ENCODE results near the gene IL1RAPL1.

Gene IL1RAPL1

DNA sequence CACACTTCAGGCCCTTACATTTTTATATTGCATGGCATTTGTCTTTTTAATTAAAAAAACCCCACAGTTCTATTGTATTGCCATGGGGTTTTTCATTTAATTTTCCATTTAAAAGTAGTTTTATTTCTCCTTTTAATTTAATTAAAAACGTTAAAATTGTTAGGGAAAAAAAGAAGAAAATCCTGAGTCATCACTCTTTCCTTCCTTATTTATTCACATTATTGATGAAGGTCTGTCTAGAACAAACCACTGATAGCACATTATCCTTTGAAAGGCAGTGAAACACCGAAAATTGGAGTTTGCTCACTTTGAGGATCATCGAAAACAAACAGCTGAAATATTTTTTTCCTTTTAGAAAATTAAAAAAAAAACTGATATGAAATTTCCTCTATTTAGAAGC is 868.5 kb downstream of the IL1RAPL1 start:
- no peak for DNase-seq

DNA sequence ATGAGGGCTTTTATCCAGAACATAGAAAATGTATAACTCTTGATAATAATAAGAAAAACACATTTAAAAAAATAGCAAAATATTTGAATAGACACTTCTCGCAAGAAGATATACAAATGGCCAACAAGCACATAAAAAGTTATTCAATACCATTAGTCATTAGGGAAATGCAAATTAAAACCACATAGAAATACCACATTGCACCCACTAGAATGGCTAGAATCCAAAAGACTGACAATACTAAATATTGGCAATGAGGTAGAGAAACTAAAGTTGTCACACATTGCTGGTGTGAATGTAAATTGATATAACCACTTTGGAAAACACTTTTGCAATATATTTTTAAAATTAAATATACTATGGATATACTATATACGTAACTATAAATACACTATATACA is 873.8 kb downstream of the IL1RAPL1 start:
- no peak for DNase-seq

DNA sequence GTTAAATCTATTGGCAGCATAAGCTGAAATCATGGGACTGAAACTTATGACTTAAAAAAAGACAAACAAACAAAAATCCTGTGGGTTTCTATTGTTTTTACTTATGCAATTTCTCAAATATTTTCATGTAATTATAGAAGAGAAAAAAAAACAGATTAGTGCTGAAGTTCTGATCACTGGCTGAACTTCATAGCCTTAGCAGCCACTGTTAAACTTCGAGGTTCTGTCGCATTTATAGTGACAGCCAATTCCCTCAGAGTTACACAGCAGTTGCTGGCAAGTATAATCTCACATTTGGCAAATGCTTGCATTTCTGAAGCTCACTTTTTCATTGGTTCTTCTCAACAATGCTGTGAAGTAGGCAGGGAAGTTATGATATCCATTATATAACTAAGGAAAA is 879.2 kb downstream of the IL1RAPL1 start:
- no peak for DNase-seq

DNA sequence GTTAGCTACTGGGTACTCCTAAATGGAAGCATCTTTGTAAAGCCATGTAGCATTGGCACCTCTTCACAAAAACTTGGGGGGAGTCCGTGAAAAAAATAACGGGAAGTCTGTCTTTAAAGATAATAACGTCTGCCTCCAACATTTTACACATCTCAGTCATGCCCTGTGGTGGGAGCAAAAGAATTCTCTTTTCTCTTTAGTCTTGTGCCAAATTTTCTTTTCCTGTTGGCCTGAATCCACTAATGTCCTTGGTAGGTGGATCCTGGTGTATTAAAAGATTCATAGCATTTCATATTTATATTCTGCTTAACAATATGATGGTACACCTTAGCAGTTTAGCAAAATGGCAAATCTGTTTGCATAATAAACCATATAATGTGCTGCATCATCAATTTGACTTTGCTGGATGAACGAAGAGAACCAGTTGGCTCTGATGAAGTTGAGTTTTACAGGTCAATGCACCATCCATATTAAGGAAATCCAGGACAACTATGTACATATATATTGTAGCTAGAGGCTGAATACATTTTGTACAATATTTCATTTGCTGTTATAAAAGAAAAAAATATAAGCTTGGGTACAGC is 881.8 kb downstream of the IL1RAPL1 start:
- no peak for DNase-seq

DNA sequence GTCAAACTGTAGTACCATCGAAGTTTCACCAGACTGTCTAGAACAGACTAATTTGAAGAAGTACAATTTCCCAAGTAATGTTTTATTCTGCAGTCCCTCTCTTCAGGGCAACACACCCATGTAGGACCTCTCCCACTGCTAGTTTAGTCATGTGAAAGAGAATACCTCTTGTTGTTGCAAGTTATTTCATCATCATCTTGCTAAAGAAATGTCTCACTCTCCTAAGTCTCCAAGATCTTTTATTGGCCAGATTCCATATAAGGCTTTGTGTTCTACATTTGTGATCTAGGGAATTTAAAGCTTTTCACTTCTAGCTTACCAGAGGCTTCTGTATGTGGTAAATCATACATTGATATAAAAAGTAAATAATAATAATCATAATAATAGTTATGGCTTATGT is 882.8 kb downstream of the IL1RAPL1 start:
- no peak for DNase-seq

DNA sequence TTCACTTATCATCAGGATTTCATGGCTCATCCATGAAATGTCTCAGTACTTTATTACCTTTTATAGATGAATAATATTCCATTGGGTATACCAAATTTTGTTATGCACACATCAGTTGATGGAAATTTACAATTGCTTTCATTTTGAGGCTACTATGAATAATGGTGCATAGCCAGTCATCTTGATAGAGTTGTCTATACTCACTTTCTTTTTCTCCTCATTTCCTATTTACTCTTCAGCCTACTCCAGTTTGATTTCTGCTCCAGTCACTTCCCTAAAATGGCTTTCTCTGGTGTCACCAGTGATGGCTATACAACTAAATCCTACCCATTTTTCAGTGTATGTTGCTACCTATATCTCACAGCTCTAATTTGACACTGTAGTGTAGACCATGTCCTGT is 884.6 kb downstream of the IL1RAPL1 start:
- DNase-seq, result no peak

DNA sequence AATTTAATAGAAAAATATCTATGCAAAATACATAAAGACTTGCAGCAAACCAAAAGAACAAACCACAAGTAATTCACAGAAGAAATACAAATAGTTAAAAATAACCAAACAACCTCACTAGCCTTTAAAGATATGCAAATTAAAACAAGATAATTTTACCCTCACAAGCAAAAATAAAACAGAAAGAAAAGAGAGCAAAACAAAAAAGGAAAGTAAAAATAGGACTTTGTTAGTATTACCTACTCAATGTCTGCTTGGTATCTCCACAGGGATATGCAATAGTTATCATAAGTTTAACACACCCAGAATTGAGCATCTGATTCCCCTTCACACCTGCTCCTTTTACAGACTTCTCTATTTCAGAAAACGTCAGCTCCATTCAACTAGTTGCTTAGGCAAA is 890.6 kb downstream of the IL1RAPL1 start:
- no peak for DNase-seq

DNA sequence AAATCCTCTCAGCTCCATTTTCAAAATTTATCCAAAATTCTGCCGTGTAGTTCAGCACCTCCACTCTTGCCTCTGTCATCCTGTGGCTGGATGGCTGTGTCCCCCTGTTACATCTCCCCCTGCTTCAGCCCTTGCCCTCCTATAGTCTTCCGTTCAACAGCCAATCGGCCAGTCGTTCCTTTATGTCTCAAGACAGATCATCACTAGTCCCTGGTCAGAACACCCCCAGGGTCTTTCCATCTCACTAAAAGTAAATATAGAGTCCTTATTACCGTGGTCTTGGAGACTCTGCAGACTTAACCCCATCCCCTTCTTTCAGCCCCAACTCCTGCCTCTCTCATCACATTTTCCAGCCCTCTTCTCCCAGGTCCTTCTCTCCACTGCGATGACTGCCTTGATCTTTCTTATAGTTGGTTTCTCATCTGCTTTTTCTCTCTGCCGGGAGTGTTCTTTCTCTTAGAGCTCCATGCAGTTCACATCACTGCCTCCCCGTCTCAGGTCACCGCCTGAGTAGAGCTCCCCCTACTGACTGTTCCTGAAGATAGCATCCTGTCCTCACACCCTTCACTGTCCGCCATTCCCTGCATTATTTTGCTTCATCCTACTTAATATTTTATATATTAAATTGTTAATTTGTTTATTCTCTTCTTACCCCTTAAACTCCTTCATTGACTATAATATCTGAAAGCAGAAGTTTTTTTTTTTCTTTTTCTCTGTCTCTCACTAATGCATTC is 891.3 kb downstream of the IL1RAPL1 start:
- no peak for DNase-seq

DNA sequence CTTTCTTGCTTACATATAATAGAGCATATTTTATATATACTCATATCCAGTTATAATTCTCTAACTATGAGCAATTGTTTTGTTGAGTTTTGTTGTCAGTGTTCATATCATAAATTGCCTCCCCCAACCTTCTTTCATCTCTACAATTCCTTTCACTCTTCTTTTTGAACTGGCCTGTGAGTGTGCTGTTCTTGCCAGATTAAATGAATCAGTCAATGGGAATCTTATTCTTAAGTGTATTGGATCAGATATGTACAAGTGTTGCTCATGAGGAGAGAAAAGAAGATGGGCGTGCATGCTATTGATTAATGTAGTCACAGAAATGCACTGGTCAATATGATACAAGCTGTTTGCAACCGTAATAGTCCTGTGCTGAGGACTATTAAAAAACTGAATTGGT is 900.0 kb downstream of the IL1RAPL1 start:
- DNase-seq, result no peak

DNA sequence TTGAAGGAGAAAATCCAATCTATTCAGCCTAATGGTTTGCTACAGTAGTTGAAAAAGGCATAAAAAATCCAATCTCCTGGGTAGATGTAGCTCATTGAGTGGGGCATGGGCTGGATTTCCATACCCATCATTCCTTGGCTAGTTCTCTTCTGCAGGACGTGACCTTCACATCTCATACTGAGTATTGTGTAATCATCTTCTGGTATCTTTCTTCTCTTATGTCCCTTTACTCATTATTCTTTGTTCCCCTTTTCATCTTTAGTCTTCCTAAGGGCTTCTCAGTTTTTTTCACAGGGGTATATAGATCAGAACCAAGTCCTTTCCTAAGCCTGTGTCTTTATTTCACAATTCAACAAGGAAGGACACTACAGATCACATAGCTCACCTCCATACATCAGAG is 900.5 kb downstream of the IL1RAPL1 start:
- DNase-seq, result no peak

DNA sequence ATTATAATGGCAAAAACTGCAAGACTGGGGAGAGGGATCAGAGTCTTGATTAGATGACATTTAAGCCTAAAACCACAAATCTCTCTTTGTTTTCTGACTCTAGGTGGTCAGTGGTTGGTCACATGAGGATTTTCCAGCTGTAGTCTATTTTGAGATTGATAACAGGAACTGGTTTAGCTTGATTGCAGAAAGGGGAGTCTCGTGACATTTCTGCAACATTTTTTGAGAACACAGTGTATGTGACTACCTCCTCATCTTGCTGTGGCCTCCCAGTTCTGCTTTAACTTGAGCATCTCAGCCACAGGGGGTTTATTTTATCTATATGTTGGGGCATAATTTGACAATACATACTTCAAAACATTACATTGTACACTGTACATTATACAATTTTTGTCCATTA is 901.7 kb downstream of the IL1RAPL1 start:
- DNase-seq, result no peak

DNA sequence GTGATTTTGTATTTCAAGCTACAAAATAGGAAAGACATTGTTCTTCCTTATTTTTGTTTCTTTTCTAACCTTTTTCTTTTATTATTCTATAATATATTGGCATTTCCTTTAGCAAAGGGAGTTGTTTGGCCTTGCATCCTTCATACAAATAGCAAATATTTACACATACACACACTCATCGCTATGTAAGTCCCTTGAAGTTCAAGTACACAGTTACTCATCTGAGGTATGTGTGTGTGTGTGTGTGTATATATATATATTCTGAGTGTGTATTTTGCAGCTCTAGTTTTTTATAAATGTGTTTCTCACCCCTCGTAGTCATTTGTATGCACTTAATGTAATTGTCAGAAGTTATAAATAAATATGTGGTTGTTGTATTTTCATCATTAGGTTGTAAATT is 903.4 kb downstream of the IL1RAPL1 start:
- DNase-seq, result no peak

DNA sequence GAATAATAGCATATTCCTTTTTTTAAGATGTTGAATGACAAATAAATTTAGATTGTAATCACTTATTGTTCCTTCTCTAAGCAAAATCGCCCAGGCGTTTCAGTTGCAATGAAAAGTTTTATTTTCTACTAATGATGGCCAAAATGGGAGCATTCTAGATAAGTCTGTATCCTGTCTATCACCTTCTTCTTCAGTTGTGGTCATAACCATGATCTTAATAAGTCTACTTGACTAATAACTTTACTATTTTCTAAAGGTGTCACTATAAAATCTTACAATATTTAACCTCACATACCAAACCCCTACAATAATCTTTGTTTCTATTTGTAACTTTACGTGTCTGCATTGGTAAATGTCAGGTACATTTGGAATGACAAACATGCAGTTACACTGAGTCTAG is 904.4 kb downstream of the IL1RAPL1 start:
- no peak for DNase-seq

DNA sequence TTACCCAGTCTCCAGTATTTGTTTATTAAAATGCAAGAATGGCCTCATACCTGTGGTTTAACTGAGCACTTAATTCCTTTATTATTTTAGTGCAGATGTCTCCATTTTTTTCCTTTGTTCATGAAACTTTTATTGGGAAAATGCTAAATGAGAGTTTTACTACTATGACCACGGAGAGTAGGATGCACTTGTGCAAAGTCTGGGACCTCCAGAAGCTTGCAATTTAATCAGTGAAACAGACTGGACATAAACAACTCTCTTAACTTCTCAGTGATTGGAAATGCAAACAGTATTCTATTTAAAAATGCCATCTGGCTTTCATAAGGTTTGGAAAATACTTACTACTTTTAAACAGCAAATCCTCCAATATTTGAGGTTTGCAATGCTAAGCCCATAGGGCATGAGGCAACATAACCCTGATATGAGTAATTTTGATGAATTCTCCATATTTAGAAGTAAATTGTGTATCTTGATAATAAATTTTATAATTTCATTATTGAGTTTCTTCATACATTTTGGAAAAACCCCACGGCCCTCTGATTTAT is 909.5 kb downstream of the IL1RAPL1 start:
- DNase-seq, result no peak

DNA sequence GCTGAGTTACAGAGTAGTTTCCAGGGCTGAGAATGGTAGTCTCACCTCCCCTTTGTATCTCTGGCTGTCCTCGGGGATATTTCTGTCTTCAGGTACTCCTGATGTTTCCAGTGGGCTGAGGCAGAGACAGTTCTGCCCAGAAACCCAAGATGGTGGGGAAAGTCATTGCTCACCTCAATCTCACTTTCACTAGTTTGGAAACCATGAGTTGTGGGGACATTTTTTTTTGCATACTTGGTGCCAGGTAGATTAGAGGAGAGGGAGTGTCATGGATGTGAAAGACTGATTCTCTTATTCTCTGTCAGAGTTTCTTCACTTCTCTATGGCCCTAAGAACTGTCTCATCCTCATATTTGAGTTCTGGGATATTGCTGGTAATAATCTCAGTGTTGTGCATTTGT is 919.5 kb downstream of the IL1RAPL1 start:
- DNase-seq, result no peak

DNA sequence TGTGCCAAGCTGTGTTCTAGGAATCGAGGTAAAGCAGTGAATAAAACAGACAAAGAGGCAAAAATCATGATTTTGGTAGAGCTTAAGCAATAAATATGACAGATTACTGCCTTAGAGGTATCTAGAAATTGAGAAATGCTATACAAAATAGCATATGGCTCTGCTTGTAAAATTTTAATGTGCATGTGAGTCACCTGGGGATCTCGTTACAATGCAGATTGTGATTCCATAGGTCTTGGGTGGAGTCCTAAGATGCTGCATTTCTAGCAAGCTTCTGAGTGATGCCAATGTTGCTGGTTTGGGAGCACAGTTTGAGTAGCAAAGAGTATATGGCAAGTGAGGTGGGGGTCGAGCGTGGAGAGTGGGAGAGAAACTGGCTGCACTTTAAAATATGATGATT is 930.9 kb downstream of the IL1RAPL1 start:
- DNase-seq, result no peak

DNA sequence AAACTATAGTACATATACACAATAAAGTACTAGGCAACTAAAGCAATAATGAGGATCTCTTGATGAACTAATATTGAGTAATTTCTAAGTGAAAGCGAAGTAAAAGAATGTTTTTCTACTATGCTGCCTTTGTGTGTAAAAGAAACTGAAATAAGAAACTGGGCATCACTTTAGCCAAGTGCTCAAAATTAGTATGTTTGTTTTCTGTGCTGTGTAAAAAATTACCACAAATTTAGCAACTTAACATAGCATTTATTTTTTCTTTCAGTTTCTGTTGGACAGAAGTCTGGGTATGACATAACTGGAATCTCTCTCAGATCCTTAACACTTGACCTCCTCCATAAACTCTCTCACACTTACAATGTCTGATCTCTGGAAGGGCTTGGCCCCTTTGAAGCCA is 941.0 kb downstream of the IL1RAPL1 start:
- DNase-seq, result no peak

DNA sequence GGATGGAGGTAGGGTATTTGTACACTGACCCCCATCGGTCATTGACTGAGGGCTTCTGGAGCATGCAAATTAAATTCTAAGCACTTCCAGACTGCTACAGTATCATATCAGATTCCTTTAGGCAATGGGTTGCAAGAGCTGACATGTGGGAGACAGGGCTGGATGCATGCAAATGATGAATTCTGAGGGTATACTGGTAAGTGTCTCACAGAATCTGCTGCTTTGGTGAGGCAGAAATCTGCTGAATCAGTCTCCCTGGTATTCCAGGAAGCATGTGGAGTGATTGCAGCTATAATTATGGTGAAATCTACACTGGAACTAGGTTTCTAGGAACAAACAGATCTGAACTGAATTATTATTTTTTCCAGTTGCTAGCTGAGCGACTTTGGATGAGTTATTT is 943.3 kb downstream of the IL1RAPL1 start:
- DNase-seq, result no peak

DNA sequence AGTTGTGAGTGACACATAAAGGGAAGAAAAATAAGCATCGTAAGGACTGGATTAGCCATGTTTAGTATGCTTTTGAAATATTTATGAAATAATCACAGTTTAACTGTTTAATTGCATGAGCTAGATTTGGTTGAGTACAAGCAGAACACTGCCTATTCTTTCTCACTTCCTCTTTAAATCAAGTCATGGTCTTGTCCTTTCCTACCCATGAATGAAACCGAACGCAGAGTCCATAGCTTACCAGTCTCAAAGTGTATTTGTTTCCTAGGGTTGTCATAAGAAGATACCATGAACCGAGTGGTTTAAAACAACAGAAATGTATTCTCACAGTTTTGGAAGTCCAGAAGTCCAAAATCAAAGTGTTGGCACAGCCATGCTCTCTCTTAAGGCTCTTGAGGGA is 944.1 kb downstream of the IL1RAPL1 start:
- no peak for DNase-seq

DNA sequence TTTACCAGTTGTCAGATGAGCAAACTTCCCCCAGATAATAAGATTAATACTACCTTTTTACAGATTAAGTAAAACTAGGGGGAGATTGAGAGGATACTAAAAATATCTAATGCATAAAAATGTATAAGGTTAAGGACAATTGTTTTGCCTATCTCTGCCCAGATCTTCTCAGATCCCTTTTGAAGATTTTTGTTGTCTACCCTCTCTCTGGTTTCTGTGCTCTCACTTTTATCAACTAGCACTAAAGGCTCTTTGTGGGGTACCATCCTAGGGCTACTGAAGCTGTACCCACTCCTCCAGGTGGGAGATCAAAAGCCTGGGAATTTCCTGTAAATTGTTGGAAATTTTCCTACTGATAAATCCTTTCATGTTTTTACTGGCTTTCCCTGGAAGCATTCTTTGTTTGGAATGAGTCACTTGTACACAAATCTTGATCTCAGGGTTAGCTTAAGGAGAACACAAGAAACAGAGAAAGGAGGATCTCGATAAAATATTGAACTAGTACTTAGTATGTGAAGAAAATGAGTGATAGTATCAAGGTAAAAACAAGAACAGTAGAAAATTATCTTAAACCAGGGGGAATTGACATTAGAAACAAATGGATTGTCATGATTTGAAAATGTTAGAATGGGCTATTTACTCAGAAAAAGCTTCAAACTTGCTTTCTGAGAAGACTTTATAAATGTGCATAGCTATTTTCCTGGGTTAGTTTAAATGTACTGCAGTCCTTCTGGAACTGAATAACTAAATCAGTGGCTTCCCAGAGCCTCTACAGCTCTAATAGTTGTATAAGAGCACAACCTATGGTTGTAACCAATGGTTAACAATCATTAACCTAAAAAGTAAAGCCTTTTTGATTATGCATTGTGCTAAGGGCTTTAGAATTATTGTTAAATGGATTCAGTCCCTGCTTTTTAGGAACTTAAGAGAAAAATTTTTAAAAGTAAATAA is 948.2 kb downstream of the IL1RAPL1 start:
- no peak for DNase-seq

DNA sequence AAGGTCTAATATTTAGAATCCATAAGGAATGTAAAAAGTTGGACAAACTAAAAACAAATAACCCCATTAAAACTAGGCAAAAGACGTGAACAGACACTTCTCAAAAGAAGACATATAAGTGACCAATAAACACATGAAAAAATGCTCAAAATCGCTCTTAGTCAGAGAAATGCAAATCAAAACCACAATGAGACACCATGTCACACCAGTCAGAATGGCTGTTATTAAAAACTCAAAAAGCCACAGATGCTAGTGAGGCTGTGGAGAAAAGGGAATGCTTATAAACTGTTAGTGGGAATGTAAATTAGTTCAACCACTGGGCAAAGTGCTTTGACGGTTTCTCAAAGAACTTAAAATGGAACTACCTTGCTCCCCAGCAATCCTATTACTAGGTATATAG is 953.8 kb downstream of the IL1RAPL1 start:
- no peak for DNase-seq

DNA sequence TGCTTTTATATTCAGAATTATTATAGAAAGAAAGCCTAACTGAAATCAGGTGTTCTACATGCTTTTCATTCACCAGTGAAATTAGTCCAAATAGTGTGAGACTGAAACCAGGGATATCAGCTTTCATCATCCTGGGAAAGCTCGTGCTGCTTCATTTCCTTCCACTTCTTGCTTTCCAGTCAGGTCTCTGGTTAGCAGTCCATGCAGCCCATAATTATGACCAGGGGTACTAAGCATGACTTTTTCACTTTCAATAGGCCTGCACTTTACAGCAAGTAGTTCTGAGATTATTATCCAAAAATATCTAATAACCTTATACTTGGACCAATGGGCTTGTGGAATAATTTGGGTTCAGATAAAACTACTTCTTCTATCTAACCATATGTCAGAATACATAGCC is 954.9 kb downstream of the IL1RAPL1 start:
- DNase-seq, result no peak

DNA sequence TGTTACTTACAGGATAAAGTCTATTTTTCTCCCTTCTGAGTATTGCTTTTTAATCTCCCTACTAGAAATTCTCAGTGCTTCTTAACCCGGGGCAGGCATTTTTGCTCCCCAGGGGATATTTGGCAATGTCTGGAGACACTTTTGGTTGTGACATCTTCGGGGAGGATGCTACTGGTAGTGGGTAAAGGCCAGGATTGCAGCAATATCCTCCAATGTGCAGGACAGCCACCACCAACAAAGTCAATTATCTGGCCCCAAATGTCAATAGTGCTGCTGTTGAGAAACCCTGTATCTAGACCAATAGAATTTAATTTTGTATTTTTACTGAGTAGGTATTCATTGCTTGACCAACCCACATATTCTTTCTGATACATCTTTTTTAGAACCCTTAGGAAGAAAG is 958.6 kb downstream of the IL1RAPL1 start:
- DNase-seq, result no peak

DNA sequence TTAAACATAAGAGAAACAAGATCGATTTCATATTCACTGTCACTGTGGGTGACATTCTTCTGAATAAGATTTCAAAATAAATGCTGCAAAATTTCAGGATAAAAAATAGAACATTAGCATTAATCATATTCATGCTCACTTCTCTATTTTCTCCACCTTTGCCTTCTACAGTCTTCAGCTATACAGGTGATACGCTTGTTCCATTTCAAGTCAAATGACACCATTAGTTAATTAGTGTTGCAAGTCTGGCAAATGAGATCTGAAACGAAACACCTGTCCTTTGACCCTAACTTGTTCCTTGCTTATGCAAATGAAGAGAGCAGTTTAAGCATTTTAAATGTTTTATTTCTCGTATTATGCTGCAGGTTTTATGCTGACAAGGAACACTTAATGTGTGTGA is 960.6 kb downstream of the IL1RAPL1 start:
- DNase-seq, result no peak
